ENCODE measurements around the gene ERVFRD-1.

The ERVFRD-1 gene

GRCh38 chr6:11083491-11083890 is 28.0 kb downstream of the ERVFRD-1 start:
- no peak for DNase-seq (ENCODE audit: low read depth in 1 of 2, low spot score in 1 of 2)
- no peak overlapping the region for H3K4me3 ChIP-seq (replicated peaks; ENCODE audit: insufficient read depth, low read length)
- no peaks in the 10 kb centered on the region for H3K27me3 ChIP-seq (ENCODE audit: insufficient read depth, poor library complexity, severe bottlenecking)
- H3K27ac ChIP-seq (replicated peaks) = no peak overlapping the region
- TF ChIP-seq CTCF (IDR thresholded peaks at IDR 0.05; ENCODE audit: insufficient read depth, low read length) (no peak), SPI1 (IDR thresholded peaks at IDR 0.05; ENCODE audit: borderline replicate concordance, low read depth) (no peak), GABPA (IDR thresholded peaks at IDR 0.05; ENCODE audit: low read depth) (no peak), POLR2AphosphoS5 (IDR thresholded peaks at IDR 0.05; ENCODE audit: low read depth) (no peak)
- TF ChIP-seq, protein P1, sequence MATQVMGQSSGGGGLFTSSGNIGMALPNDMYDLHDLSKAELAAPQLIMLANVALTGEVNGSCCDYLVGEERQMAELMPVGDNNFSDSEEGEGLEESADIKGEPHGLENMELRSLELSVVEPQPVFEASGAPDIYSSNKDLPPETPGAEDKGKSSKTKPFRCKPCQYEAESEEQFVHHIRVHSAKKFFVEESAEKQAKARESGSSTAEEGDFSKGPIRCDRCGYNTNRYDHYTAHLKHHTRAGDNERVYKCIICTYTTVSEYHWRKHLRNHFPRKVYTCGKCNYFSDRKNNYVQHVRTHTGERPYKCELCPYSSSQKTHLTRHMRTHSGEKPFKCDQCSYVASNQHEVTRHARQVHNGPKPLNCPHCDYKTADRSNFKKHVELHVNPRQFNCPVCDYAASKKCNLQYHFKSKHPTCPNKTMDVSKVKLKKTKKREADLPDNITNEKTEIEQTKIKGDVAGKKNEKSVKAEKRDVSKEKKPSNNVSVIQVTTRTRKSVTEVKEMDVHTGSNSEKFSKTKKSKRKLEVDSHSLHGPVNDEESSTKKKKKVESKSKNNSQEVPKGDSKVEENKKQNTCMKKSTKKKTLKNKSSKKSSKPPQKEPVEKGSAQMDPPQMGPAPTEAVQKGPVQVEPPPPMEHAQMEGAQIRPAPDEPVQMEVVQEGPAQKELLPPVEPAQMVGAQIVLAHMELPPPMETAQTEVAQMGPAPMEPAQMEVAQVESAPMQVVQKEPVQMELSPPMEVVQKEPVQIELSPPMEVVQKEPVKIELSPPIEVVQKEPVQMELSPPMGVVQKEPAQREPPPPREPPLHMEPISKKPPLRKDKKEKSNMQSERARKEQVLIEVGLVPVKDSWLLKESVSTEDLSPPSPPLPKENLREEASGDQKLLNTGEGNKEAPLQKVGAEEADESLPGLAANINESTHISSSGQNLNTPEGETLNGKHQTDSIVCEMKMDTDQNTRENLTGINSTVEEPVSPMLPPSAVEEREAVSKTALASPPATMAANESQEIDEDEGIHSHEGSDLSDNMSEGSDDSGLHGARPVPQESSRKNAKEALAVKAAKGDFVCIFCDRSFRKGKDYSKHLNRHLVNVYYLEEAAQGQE (IDR thresholded peaks at IDR 0.05; ENCODE audit: insufficient replicate concordance, low read depth) = no peak

DNA sequence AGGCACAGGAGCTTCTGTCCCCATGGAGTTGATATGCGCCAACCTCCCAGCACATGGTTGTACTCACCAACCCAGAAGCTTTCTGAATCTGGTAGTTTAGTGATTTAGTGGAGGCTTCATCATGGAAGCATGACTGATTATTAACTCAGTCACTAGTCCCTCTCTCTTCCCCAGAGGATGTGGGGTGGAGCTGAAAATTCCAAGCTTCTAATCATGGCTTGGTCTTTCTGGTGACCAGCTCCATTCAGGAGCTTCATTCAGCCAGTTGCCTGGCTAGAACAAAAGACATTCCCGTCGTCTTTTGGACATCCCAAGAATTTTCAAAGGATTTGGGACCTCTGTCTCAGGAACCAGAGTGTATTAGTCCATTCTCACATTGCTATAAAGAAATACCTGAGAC is 31.2 kb downstream of the ERVFRD-1 start:
- Histone ChIP-seq H3K27me3 (ENCODE audit: insufficient read depth, poor library complexity, severe bottlenecking) (no peaks in the 10 kb centered on the region), H3K4me3 (replicated peaks; ENCODE audit: insufficient read depth, low read length) (no peak overlapping the region), H3K27ac (replicated peaks) (no peak overlapping the region)
- no peak for DNase-seq (ENCODE audit: low read depth in 1 of 2, low spot score in 1 of 2)
- no peak for TF ChIP-seq SPI1 (IDR thresholded peaks at IDR 0.05; ENCODE audit: borderline replicate concordance, low read depth)
- TF ChIP-seq, protein P1 (IDR thresholded peaks at IDR 0.05; ENCODE audit: insufficient replicate concordance, low read depth) = no peak
- no peak for TF ChIP-seq CTCF (IDR thresholded peaks at IDR 0.05; ENCODE audit: insufficient read depth, low read length)
- TF ChIP-seq GABPA (IDR thresholded peaks at IDR 0.05; ENCODE audit: low read depth) = no peak

DNA sequence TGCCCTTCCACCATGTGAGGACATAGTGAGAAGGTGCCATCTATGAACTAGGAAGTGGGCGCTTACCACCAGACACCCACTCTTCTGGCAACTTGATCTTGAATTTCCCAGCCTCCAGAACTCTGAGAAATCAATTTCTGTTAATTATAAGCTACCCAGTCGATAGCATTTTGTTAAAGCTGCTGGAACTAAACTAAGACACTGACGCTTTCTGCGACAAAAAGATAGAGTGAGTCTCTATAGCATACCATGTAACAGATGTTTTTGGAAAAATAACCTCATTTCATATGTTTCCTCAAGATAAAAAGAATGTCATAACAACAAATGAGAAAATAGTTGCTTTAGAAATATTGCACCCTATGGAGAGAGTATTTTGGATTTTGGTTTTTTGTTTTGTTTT is 33.3 kb downstream of the ERVFRD-1 start:
- TF ChIP-seq GABPA (IDR thresholded peaks at IDR 0.05; ENCODE audit: low read depth) (no peak), SPI1 (IDR thresholded peaks at IDR 0.05; ENCODE audit: borderline replicate concordance, low read depth) (no peak), POLR2AphosphoS5 (IDR thresholded peaks at IDR 0.05; ENCODE audit: low read depth) (no peak), CTCF (IDR thresholded peaks at IDR 0.05; ENCODE audit: insufficient read depth, low read length) (no peak)
- TF ChIP-seq, protein P1 (IDR thresholded peaks at IDR 0.05; ENCODE audit: insufficient replicate concordance, low read depth) = no peak
- H3K27ac ChIP-seq (replicated peaks) = no peak overlapping the region
- H3K4me3 ChIP-seq (replicated peaks; ENCODE audit: insufficient read depth, low read length) = no peak overlapping the region
- no peaks in the 10 kb centered on the region for H3K27me3 ChIP-seq (ENCODE audit: insufficient read depth, poor library complexity, severe bottlenecking)
- no peak for DNase-seq (ENCODE audit: low read depth in 1 of 2, low spot score in 1 of 2)
